Ammon's horn (tissue), 1 donor: ENCODE results near the gene DOCK4.

ENCODE experiments used
- DNase-seq: peaks from one replicate; pipeline ENCODE4 v3.0.0-alpha.2; 2016; ENCODE audit warnings: low spot score

Gene DOCK4

DNA sequence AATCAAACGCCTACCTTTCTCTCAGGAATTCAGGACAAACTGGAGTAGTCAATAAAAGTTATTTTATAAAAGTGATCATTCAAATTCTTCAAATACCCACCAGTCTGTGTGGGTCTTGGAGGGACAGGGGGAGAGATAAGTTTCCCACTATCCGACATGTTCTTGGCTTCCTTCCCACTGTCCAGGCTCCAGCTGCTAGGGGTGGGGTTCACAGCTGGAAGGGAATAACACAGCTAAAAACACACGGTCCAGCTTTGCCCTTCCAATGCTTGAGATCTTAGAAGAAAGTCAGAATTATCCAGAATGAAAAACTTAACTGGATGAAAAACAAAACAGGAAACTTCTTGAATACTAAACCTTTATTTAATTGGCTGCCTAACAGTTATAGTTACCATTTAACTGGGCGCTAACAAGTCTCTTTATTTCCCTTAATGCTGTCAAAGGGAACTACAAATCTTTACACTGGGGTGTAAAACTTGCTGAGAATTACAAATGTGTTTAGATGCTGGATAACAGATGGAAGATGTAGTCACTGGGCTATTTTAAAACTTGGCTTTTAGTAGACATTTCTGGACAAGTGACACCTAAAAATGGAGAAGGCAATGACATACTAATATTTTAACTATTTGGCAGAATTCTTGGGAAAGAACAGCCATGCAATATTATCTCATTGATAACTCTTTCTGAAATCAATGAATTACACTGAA lies 471.1 kb downstream of the DOCK4 start:
- no peak for DNase-seq

GRCh38 chr7:111732923-111733322 lies 473.3 kb downstream of the DOCK4 start:
- no peak for DNase-seq

GRCh38 chr7:111730476-111731300 lies 475.5 kb downstream of the DOCK4 start:
- peak; percentile 43 for DNase-seq

DNA sequence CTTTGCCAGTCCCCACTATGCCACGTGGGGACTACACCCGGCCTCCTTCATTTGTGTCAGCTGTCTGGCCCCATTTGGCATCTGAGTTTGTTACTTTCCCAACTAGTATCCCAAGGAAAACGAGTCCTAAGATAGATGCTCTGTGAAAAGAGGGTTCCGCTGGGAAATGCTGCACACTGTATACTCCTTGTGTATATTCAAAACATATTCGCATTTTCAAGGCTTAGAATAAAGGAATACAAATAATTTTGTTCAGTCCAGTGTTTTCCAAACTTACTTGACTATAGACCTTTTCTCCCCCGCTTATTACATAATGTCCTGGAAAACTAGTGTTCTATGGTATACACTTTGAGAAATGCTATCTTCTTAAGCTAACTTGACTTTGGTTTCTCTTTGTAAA lies 476.1 kb downstream of the DOCK4 start:
- DNase-seq: no peak

DNA sequence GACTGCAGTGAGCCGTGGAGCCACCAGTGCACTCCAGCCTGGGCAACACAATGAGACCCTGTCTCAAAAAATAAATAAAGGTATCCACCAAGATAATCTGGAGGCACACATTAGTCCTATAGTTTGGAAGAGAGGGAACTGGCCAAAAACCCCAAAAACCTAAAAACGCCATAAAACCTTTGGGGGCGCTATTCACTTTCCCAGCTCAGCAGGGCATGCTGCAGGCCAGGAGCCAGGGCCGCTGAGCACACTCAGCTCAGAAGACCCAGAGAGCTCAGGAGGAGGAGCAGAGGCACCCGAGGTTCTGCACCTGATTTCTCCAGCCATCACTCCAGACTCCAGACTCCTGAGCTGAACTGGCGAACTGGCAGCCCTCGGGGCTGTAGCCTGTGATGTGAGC lies 476.7 kb downstream of the DOCK4 start:
- no peak for DNase-seq

- DNase-seq: no peak
These were observed 477.6 kb downstream of the DOCK4 start for GRCh38 chr7:111728635-111728995.

- no peak for DNase-seq
These were observed 478.1 kb downstream of the DOCK4 start for GRCh38 chr7:111727905-111728634.

DNA sequence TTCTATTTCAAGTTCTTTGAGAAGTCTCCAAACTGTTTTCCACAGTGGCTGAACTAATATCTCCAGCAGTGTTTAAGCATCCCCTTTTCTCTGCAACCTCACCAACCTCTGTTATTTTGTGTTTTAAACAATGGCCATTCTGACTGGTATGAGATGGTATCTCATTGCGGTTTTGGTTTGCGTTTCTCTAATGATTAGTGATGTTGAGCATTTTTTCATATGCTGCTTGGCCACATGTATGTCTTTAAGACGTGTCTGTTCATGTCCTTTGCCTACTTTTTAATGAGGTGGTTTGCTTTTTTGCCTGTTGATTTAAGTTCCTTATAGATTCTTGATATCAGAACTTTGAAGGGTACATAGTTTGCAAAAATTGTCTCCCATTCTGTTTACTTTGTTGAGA lies 487.3 kb downstream of the DOCK4 start:
- no peak for DNase-seq

GRCh38 chr7:111711426-111712065 lies 494.7 kb downstream of the DOCK4 start:
- no peak for DNase-seq

DNA sequence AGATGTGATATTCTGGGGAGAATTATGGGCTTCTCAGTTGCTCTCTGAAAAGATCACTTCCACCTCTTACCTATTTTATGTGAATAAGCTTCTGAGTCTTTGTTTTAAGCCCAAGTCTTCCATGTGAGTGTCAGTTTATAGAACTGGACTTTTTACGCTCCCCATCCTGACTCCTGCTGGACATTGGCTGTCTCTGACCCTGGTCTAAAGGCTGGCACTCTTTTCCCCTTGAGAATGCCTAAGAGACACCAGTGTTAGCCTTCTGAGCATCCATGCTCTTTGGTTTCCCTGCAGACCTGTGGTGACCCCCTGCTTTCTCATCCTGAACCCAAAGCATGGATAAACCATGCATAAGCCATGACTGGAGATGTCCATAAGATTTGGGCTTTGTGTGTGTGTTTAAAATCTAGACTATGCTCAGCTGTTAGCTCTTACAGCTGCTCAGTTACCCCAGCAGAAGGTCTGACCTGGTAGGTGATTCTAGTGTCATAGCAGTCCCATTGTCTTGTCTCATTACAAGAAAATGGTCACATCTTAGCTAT lies 495.3 kb downstream of the DOCK4 start:
- DNase-seq: no peak

- no peak for DNase-seq
These were observed 498.1 kb downstream of the DOCK4 start for GRCh38 chr7:111708072-111708471.

GRCh38 chr7:111705807-111706206 lies 500.4 kb downstream of the DOCK4 start:
- no peak for DNase-seq

- DNase-seq: no peak
These were observed 508.4 kb downstream of the DOCK4 start for GRCh38 chr7:111697771-111698170.

- DNase-seq: no peak
These were observed 511.8 kb downstream of the DOCK4 start for GRCh38 chr7:111694376-111694775.

- no peak for DNase-seq
These were observed 515.7 kb downstream of the DOCK4 start for GRCh38 chr7:111690364-111691111.

GRCh38 chr7:111685349-111685748 lies 520.9 kb downstream of the DOCK4 start:
- DNase-seq: no peak

DNA sequence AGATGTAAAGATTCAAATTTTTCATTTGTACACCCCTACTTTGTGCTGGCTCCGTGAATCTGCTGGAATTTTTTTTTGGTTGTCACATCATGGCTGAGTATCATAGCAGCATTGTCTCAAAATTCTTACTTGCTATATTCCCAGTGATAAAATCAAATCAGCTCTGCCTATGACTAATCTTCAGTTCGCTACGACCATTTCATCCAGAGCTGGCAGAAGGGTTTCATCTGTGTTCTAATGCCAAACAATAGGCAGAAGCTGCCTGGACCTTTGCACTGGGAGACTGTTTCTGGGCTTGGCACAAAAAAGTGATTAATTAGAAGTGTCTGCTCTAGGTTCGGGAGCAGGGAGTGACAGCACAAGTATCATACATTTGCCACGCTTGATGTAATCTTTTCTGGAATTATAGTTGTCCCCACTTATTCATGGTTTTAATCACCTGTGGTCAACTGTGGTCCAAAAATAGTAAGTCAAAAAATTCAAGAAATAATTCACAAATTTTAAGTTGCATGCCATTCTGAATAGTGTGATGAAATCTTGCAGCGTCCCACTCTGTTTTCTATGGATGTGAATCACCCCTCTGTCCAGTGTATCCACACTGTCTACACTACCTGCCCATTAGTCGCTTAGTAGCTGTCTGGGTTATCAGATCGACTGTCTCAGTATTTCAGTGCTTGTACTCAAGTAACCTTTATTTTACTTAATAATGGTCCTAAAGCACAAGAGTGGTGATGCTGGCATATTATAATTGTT lies 523.4 kb downstream of the DOCK4 start:
- no peak for DNase-seq

DNA sequence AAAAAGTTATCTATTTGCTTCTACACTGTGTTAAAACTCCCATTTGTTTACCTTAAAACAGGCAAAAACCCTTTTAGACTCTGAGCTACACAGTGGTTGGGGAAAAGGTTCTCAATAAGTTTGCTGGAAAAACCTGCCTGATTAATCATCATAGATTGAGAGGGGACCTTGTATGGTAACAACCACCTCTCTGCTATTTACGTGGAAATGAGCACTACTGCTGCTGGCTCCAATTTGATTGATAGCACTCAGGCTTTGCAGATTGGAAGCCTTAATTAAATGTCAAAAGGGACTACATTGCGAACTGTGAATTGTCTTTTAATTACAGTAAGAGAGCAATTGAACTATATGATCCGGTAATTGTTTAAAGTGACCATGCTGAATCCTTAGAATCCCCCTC lies 525.0 kb downstream of the DOCK4 start:
- no peak for DNase-seq

- DNase-seq: no peak
These were observed 527.2 kb downstream of the DOCK4 start for GRCh38 chr7:111678986-111679385.

GRCh38 chr7:111678281-111678680 lies 527.9 kb downstream of the DOCK4 start:
- DNase-seq: no peak

- DNase-seq: no peak
These were observed 528.4 kb downstream of the DOCK4 start for GRCh38 chr7:111677848-111678247.
